ENCODE results near the gene MRPL48.

Gene MRPL48

DNA sequence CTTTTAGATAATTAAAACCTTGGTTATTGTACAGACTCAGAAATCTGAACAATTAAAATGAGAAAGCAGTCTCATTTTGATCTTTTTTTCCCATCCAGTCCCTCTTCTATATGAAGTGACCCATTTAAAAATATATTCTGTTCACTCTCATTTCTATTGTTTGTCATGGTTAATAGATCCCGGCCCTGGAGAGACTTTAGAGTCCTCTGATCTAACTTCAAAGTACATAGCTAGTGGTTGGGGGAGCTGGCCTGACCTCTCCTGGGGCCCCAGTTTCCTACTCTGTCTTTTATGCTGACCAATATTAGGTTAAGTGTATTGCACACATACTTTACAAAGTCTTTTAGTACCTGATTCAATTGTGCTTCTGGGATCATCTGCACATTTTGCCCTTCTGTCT is 13.5 kb downstream of the MRPL48 start:
- no peak for DNase-seq (ENCODE audit: low spot score)
- TF ChIP-seq, protein P1, sequence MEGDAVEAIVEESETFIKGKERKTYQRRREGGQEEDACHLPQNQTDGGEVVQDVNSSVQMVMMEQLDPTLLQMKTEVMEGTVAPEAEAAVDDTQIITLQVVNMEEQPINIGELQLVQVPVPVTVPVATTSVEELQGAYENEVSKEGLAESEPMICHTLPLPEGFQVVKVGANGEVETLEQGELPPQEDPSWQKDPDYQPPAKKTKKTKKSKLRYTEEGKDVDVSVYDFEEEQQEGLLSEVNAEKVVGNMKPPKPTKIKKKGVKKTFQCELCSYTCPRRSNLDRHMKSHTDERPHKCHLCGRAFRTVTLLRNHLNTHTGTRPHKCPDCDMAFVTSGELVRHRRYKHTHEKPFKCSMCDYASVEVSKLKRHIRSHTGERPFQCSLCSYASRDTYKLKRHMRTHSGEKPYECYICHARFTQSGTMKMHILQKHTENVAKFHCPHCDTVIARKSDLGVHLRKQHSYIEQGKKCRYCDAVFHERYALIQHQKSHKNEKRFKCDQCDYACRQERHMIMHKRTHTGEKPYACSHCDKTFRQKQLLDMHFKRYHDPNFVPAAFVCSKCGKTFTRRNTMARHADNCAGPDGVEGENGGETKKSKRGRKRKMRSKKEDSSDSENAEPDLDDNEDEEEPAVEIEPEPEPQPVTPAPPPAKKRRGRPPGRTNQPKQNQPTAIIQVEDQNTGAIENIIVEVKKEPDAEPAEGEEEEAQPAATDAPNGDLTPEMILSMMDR (IDR thresholded peaks at IDR 0.05; ENCODE audit: borderline replicate concordance, control extremely low read depth, extremely low read depth, insufficient read depth, missing control alignments), result no peak
- in situ Hi-C loops (cut with MboI; ENCODE audit: low sequenced_read_pairs, unreplicated experiment), result no loop called here

DNA sequence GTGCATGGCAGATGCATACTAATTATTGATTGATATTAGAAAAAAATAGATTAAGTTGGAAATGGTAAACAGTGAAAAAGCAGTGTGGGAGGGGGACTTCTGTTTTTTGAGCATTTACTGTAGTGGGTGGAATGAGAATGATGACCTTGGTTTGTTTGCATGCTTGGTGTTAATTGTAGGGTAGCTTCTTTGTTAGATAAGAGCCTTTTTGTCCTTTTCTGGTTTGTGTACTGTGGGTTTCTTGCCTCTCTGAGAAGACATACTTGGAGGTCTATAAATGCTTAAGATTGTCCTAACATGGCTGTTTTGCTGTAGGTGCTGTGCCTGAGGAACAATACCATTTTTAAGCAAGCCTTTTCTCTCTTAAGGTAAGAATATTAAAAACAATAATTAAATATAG is 17.0 kb downstream of the MRPL48 start:
- no peak for DNase-seq (ENCODE audit: low spot score)
- TF ChIP-seq, protein P1 (IDR thresholded peaks at IDR 0.05; ENCODE audit: borderline replicate concordance, control extremely low read depth, extremely low read depth, insufficient read depth, missing control alignments), result no peak
- in situ Hi-C loops (cut with MboI; ENCODE audit: low sequenced_read_pairs, unreplicated experiment), result no loop called here

DNA sequence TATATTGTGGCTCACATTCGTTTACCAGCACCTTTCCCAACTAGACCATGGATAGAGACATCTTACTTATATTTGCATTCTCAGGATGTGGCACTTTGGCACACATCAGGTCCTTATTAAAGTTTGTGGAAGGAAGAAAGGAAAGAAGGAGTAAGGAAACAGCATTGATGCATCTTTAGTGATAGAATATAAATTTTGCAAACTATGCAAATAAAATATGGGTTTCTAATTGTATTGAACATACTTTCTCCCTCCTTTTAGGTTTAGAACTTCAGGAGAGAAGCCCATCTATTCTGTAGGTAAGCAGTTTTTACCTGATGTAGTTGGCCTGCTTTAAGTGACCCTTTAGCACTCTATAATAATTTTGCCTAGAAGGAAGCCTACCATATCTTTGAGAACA is 20.4 kb downstream of the MRPL48 start:
- in situ Hi-C loops (cut with MboI; ENCODE audit: low sequenced_read_pairs, unreplicated experiment), result no loop called here
- no peak for DNase-seq (ENCODE audit: low spot score)

DNA sequence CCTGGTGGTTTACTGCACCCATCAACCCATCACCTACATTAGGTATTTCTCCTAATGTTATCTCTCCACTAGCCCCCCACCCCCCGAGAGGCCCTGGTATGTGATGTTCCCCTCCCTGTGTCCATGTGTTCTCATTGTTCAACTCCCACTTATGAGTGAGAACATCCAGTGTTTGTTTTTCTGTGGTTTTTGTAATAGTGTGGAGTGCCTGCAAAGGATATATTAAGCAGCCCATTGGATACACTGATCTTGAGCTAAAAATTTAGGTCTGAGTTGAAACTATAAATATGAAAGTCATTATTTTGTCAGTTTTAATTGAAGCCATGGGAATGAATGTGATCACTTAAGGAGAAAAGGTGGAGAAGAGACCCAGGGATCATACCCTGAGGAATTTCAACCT is 23.0 kb downstream of the MRPL48 start:
- no peak for DNase-seq (ENCODE audit: low spot score)
- in situ Hi-C loops (cut with MboI; ENCODE audit: low sequenced_read_pairs, unreplicated experiment), result no loop called here
- TF ChIP-seq, protein P1 (IDR thresholded peaks at IDR 0.05; ENCODE audit: borderline replicate concordance, control extremely low read depth, extremely low read depth, insufficient read depth, missing control alignments), result no peak

More for the DNA sequence above, 20.4 kb downstream of the MRPL48 start:
- TF ChIP-seq, protein P1 (IDR thresholded peaks at IDR 0.05; ENCODE audit: borderline replicate concordance, control extremely low read depth, extremely low read depth, insufficient read depth, missing control alignments), result no peak

DNA sequence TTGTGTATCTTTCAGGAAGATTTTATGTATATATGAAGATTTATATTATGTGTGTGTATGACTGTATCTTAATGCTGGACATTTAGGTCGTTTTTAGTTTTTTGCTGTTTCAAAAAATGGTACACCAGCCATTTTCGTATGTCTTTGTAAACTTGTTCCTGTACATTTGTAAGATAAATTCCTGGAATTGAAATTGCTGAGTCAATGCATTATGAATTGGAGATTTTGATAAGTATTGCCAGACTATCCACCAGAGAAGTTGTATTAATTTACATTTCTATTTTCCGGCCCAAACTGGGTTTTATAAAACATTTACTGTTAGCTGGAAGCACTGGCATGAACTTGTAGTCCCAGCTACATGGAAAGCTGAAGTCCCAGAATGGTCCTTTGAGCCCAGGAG is 24.6 kb downstream of the MRPL48 start:
- no peak for DNase-seq (ENCODE audit: low spot score)
- in situ Hi-C loops (cut with MboI; ENCODE audit: low sequenced_read_pairs, unreplicated experiment), result no loop called here
- TF ChIP-seq, protein P1 (IDR thresholded peaks at IDR 0.05; ENCODE audit: borderline replicate concordance, control extremely low read depth, extremely low read depth, insufficient read depth, missing control alignments), result no peak

DNA sequence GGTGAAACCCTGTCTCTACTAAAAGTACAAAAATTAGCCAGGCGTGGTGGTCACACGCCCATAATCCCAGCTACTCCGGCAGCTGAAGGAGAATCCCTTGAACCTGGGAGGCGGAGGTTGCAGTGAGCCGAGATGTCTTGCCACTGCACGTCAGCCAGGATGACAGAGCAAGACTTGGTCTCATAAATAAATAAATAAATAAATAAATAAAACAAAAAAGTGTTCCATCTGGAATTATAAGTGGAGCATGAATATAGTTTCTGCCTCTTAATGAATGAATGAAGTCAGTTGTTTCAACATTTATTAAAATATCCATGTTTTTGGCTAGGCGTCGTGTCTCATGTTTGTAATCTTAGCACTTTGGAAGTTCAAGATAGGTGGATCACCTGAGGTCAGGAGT is 27.1 kb downstream of the MRPL48 start:
- TF ChIP-seq, protein P1 (IDR thresholded peaks at IDR 0.05; ENCODE audit: borderline replicate concordance, control extremely low read depth, extremely low read depth, insufficient read depth, missing control alignments), result no peak
- no peak for DNase-seq (ENCODE audit: low spot score)
- in situ Hi-C loops (cut with MboI; ENCODE audit: low sequenced_read_pairs, unreplicated experiment), result no loop called here

DNA sequence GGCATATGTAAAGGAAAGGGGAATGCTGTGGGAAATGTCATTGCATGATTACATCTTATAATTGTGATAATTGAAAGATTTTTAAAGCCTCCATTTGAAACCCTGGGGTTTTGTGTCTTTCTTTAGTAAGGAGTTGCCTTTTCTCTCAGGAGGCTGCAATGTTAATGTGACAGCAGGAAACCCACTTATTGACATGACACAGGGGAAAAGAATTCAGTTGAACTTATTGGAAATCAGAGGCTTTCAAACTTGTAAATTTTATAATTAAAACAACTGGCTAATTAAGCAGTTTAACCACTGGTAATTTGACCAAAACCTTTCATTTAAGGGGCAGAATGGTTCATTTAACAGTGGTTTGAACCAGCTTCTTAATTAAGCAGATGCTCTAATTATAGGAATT is 31.2 kb downstream of the MRPL48 start:
- DNase-seq (ENCODE audit: low spot score), result no peak
- TF ChIP-seq, protein P1 (IDR thresholded peaks at IDR 0.05; ENCODE audit: borderline replicate concordance, control extremely low read depth, extremely low read depth, insufficient read depth, missing control alignments), result no peak
- in situ Hi-C loops (cut with MboI; ENCODE audit: low sequenced_read_pairs, unreplicated experiment), result no loop called here

Measured in GM13976 (cell line).